ENCODE measurements around the gene FAM120AOS. TPM values are rescaled to one million over a fixed set of nuclear protein-coding genes. Genes with fewer than 3 reads are reported as not detected.

The FAM120AOS gene
- total and polyA plus RNA-seq, 2 of the 8 experiments (the other 6 are each of a cell fraction or from before 2014, with no cell fraction given) = 29.6 to 37.6 TPM

DNA sequence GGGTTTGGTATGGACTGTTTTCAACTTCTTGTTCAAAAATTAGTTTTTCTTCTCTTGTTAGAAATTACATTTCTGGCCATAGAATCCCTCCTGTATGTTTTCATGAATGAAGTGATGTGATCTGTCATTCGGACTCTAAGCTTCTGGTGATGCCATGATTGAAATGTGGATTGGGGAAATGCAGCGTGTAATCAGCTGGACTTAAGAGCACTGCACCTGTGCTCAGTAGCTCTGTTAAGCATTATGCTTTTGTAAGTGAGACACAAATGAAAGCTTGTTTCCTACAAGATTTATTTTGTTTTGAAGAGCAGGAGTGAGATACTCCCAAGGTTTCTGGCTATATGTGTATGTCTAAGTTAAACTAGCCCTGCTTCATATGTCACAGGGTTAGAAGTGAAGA lies 24.0 kb upstream of the FAM120AOS start:
- Histone ChIP-seq H4K8ac (ENCODE audit: extremely low read depth, insufficient read depth, low read length) (no peak overlapping the region), H3K14ac (ENCODE audit: insufficient read length) (no peak overlapping the region), H2BK5ac (ENCODE audit: low read depth, low read length) (no peak overlapping the region), H2BK20ac (ENCODE audit: low read length) (no peak overlapping the region), H3K23ac (ENCODE audit: insufficient read length) (no peak overlapping the region), H3K79me2 (ENCODE audit: control insufficient read depth in 1 of 2, insufficient read depth in 2 of 2, low read length in 2 of 2) (peaks cover 0 to 42% of the 10 kb centered on the region in 2 experiments; a peak in 3 of 4 replicates), H3K36me3 (ENCODE audit: control insufficient read depth in 2 of 4, insufficient read depth in 4 of 4, low read length in 3 of 4) (peaks cover 0 to 7% (median 0%) of the 10 kb centered on the region in 4 experiments; a peak in 3 of 8 replicates), H2BK15ac (ENCODE audit: low read length) (no peak overlapping the region), H4K20me1 (replicated peaks in 1 of 2; ENCODE audit: control insufficient read depth in 1 of 2, insufficient read depth in 2 of 2, low read length in 2 of 2) (peaks cover 0 to 2% of the 10 kb centered on the region in 2 experiments), H3K27ac (ENCODE audit: low read depth, low read length) (no peak overlapping the region), H3K18ac (ENCODE audit: extremely low read depth, low read length) (no peak overlapping the region), H3K9ac (replicated peaks in 1 of 4; ENCODE audit: extremely low read depth in 1 of 4, low read depth in 3 of 4, low read length in 3 of 4) (no peak overlapping the region), H3K9me3 (ENCODE audit: insufficient read depth in 2 of 2, low read depth in 1 of 2, low read length in 1 of 2) (no peaks in the 10 kb centered on the region), H3K27me3 (replicated peaks in 1 of 4; ENCODE audit: control insufficient read depth in 3 of 4, extremely low read depth in 1 of 4, insufficient read depth in 3 of 4, low read length in 3 of 4) (no peaks in the 10 kb centered on the region), H2BK120ac (replicated peaks; ENCODE audit: low read depth, low read length) (no peak overlapping the region), H2AFZ (ENCODE audit: low read length) (no peak overlapping the region), H4K5ac (ENCODE audit: insufficient read length, low read depth, low read length) (no peak overlapping the region), H3K4ac (replicated peaks; ENCODE audit: insufficient read length, low read depth, low read length) (no peak overlapping the region), H3K79me1 (ENCODE audit: low read depth, low read length) (peaks cover 4% of the 10 kb centered on the region), H3K56ac (replicated peaks; ENCODE audit: insufficient read length, low read depth, low read length) (no peak overlapping the region), H2AK5ac (ENCODE audit: low read depth, low read length) (no peak overlapping the region), H3K4me1 (replicated peaks in 1 of 4; ENCODE audit: control insufficient read depth in 3 of 4, insufficient read depth in 4 of 4, low read length in 3 of 4) (peaks cover 3 to 10% (median 6%) of the 10 kb centered on the region in 4 experiments; a peak in 5 of 7 replicates), H3K23me2 (ENCODE audit: low read depth, low read length) (no peaks in the 10 kb centered on the region), H4K91ac (replicated peaks; ENCODE audit: insufficient read length, low read length) (no peak overlapping the region), H3K4me3 (ENCODE audit: extremely low read depth in 1 of 4, insufficient read depth in 2 of 4, low read depth in 3 of 4, low read length in 4 of 4) (no peak overlapping the region), H2BK12ac (ENCODE audit: low read depth, low read length) (no peak overlapping the region), H3K4me2 (ENCODE audit: insufficient read depth in 1 of 2, low read depth in 2 of 2, low read length in 2 of 2) (no peak overlapping the region)
- FAIRE-seq (no peak), DNase-seq (ENCODE audit: low read depth in 1 of 2, low spot score in 2 of 2) (no peak)
- POLR2A ChIA-PET (ENCODE audit: partially characterized antibody) = interaction anchor here (1.1 to 2.0 kb wide), 2 partner anchors 24 to 27 kb away, joined by 4 to 6 read pairs; partner anchors contain the start of gene FAM120AOS
- CTCF ChIA-PET (ENCODE audit: partially characterized antibody) = interaction anchor here (0.7 to 1.6 kb wide), 3 partner anchors 11 to 16 kb away, joined by 3 read pairs; no protein-coding TSS in a partner anchor
- WGBS, 2 experiments (ENCODE audit: extremely low coverage in 1 of 2, insufficient coverage in 1 of 2, insufficient read length in 1 of 2, insufficient replicate concordance in 2 of 2, low coverage in 1 of 2, low lambda C conversion rate in 2 of 2, missing lambda C conversion rate in 1 of 2) = 79% methylated on average over 2 of the region's 2 CpGs; no CpG with 5 or more reads in 1 of the 2 experiments
- TF ChIP-seq, protein P1, sequence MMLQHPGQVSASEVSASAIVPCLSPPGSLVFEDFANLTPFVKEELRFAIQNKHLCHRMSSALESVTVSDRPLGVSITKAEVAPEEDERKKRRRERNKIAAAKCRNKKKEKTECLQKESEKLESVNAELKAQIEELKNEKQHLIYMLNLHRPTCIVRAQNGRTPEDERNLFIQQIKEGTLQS (IDR thresholded peaks at IDR 0.05; ENCODE audit: insufficient read depth, low read depth, low read length) = no peak
- TF ChIP-seq JUND (IDR thresholded peaks at IDR 0.05; ENCODE audit: low read length) = no peak
- TF ChIP-seq TAF1 (IDR thresholded peaks at IDR 0.05; ENCODE audit: low read depth, low read length) = no peak
- TF ChIP-seq SIX5 (IDR thresholded peaks at IDR 0.05; ENCODE audit: low read depth, low read length) = no peak
- no peak for TF ChIP-seq CHD2 (IDR thresholded peaks at IDR 0.05; ENCODE audit: low read length)
- no peak for TF ChIP-seq SAP30 (IDR thresholded peaks at IDR 0.05; ENCODE audit: insufficient read depth, insufficient replicate concordance, low read length)
- TF ChIP-seq SIRT6 (IDR thresholded peaks at IDR 0.05; ENCODE audit: low read length) = no peak
- TF ChIP-seq E2F6 (IDR thresholded peaks at IDR 0.05) = no peak
- no peak for TF ChIP-seq KDM5A (IDR thresholded peaks at IDR 0.05; ENCODE audit: low read length)
